ENCODE results near the gene DNAJA1. TPM values are rescaled to one million over a fixed set of nuclear protein-coding genes. Genes with fewer than 3 reads are reported as not detected.

Gene DNAJA1
- polyA plus RNA-seq, 1 donor, result 145 TPM

- peak; percentile 33 to 54 for DNase-seq
- WGBS (ENCODE audit: insufficient coverage, low lambda C conversion rate), result 53% methylated on average over 6 of the region's 12 CpGs
- Histone ChIP-seq H3K27me3 (ENCODE audit: control insufficient read depth, insufficient read depth, low read length) (no peaks in the 10 kb centered on the region), H3K4me1 (ENCODE audit: control insufficient read depth, insufficient read depth, low read length) (peaks cover 5% of the 10 kb centered on the region), H3K9me3 (ENCODE audit: control insufficient read depth, low read depth, low read length) (no peaks in the 10 kb centered on the region), H3K27ac (ENCODE audit: low read length) (peak overlapping the region; percentile 61), H3K36me3 (ENCODE audit: control insufficient read depth, insufficient read depth, low read length) (peaks cover 23% of the 10 kb centered on the region), H3K4me3 (ENCODE audit: low read length) (peak overlapping the region; percentile 57)
These were observed 19.7 kb downstream of the DNAJA1 start for GRCh38 chr9:33044677-33045282.

- Histone ChIP-seq H3K27ac (ENCODE audit: low read length) (no peak overlapping the region), H3K4me1 (ENCODE audit: control insufficient read depth, insufficient read depth, low read length) (peaks cover 5% of the 10 kb centered on the region), H3K27me3 (ENCODE audit: control insufficient read depth, insufficient read depth, low read length) (no peaks in the 10 kb centered on the region), H3K4me3 (ENCODE audit: low read length) (no peak overlapping the region), H3K36me3 (ENCODE audit: control insufficient read depth, insufficient read depth, low read length) (peaks cover 16% of the 10 kb centered on the region), H3K9me3 (ENCODE audit: control insufficient read depth, low read depth, low read length) (no peaks in the 10 kb centered on the region)
- no CpG with 5 or more reads among the region's 1 CpG for WGBS (ENCODE audit: insufficient coverage, low lambda C conversion rate)
- DNase-seq, result no peak
These were observed 21.0 kb downstream of the DNAJA1 start for GRCh38 chr9:33046061-33046460.

- DNase-seq, result peak; percentile 40 to 78
- WGBS (ENCODE audit: insufficient coverage, low lambda C conversion rate), result no CpG with 5 or more reads among the region's 2 CpGs
- Histone ChIP-seq H3K27me3 (ENCODE audit: control insufficient read depth, insufficient read depth, low read length) (no peaks in the 10 kb centered on the region), H3K4me1 (ENCODE audit: control insufficient read depth, insufficient read depth, low read length) (peaks cover 5% of the 10 kb centered on the region), H3K9me3 (ENCODE audit: control insufficient read depth, low read depth, low read length) (no peaks in the 10 kb centered on the region), H3K36me3 (ENCODE audit: control insufficient read depth, insufficient read depth, low read length) (peaks cover 26% of the 10 kb centered on the region), H3K4me3 (ENCODE audit: low read length) (no peak overlapping the region), H3K27ac (ENCODE audit: low read length) (peak overlapping the region; percentile 44)
These were observed 23.0 kb downstream of the DNAJA1 start for GRCh38 chr9:33048054-33048465.

- H3K36me3 ChIP-seq (ENCODE audit: control insufficient read depth, insufficient read depth, low read length), result peaks cover 41% of the 10 kb centered on the region
- WGBS (ENCODE audit: insufficient coverage, low lambda C conversion rate), result no CpG with 5 or more reads among the region's 2 CpGs
These were observed 24.7 kb downstream of the DNAJA1 start for GRCh38 chr9:33049680-33050361.

GRCh38 chr9:33051144-33051543, 26.1 kb downstream of the DNAJA1 start:
- H3K27me3 ChIP-seq (ENCODE audit: control insufficient read depth, insufficient read depth, low read length), result no peaks in the 10 kb centered on the region
- H3K9me3 ChIP-seq (ENCODE audit: control insufficient read depth, low read depth, low read length), result no peaks in the 10 kb centered on the region
- 100% methylated on average over 2 of the region's 4 CpGs for WGBS (ENCODE audit: insufficient coverage, low lambda C conversion rate)
- no peak for DNase-seq
- no peak overlapping the region for H3K27ac ChIP-seq (ENCODE audit: low read length)
- H3K36me3 ChIP-seq (ENCODE audit: control insufficient read depth, insufficient read depth, low read length), result peaks cover 50% of the 10 kb centered on the region
- H3K4me3 ChIP-seq (ENCODE audit: low read length), result no peak overlapping the region
- peaks cover 3% of the 10 kb centered on the region for H3K4me1 ChIP-seq (ENCODE audit: control insufficient read depth, insufficient read depth, low read length)

More at GRCh38 chr9:33049680-33050361, 24.7 kb downstream of the DNAJA1 start:
- peaks cover 3% of the 10 kb centered on the region for H3K4me1 ChIP-seq (ENCODE audit: control insufficient read depth, insufficient read depth, low read length)
- H3K9me3 ChIP-seq (ENCODE audit: control insufficient read depth, low read depth, low read length), result no peaks in the 10 kb centered on the region
- DNase-seq, result no peak
- H3K4me3 ChIP-seq (ENCODE audit: low read length), result no peak overlapping the region
- H3K27me3 ChIP-seq (ENCODE audit: control insufficient read depth, insufficient read depth, low read length), result no peaks in the 10 kb centered on the region
- H3K27ac ChIP-seq (ENCODE audit: low read length), result no peak overlapping the region

GRCh38 chr9:33065157-33066076, 40.3 kb downstream of the DNAJA1 start:
- WGBS (ENCODE audit: insufficient coverage, low lambda C conversion rate), result 80% methylated on average over 1 of the region's 5 CpGs
- H3K4me1 ChIP-seq (ENCODE audit: control insufficient read depth, insufficient read depth, low read length), result no peaks in the 10 kb centered on the region
- H3K27me3 ChIP-seq (ENCODE audit: control insufficient read depth, insufficient read depth, low read length), result no peaks in the 10 kb centered on the region
- H3K36me3 ChIP-seq (ENCODE audit: control insufficient read depth, insufficient read depth, low read length), result peaks cover 64% of the 10 kb centered on the region
- DNase-seq, result no peak
- no peak overlapping the region for H3K27ac ChIP-seq (ENCODE audit: low read length)
- H3K4me3 ChIP-seq (ENCODE audit: low read length), result no peak overlapping the region
- H3K9me3 ChIP-seq (ENCODE audit: control insufficient read depth, low read depth, low read length), result no peaks in the 10 kb centered on the region

- Histone ChIP-seq H3K9me3 (ENCODE audit: control insufficient read depth, low read depth, low read length) (no peaks in the 10 kb centered on the region), H3K4me3 (ENCODE audit: low read length) (no peak overlapping the region), H3K36me3 (ENCODE audit: control insufficient read depth, insufficient read depth, low read length) (peaks cover 68% of the 10 kb centered on the region), H3K27ac (ENCODE audit: low read length) (no peak overlapping the region), H3K27me3 (ENCODE audit: control insufficient read depth, insufficient read depth, low read length) (no peaks in the 10 kb centered on the region), H3K4me1 (ENCODE audit: control insufficient read depth, insufficient read depth, low read length) (no peaks in the 10 kb centered on the region)
- WGBS (ENCODE audit: insufficient coverage, low lambda C conversion rate), result 100% methylated on average over 1 of the region's 1 CpG
- no peak for DNase-seq
These were observed 43.9 kb downstream of the DNAJA1 start for GRCh38 chr9:33068991-33069390.

GRCh38 chr9:33076046-33077004, 51.3 kb downstream of the DNAJA1 start, which contains the start of gene SMU1:
SMU1 (minus strand) TSS chr9:33076674; CDS start chr9:33076608, 66 bp downstream.
- peaks cover 21% of the 10 kb centered on the region for H3K36me3 ChIP-seq (ENCODE audit: control insufficient read depth, insufficient read depth, low read length)
- no peaks in the 10 kb centered on the region for H3K27me3 ChIP-seq (ENCODE audit: control insufficient read depth, insufficient read depth, low read length)
- H3K4me1 ChIP-seq (ENCODE audit: control insufficient read depth, insufficient read depth, low read length), result no peaks in the 10 kb centered on the region
- WGBS (ENCODE audit: insufficient coverage, low lambda C conversion rate), result 0% methylated on average over 1 of the region's 53 CpGs
- peak within 1 kb of the TSS; percentile 86 for H3K4me3 ChIP-seq (ENCODE audit: low read length)
- H3K27ac ChIP-seq (ENCODE audit: low read length), result peak within 1 kb of the TSS; percentile 87
- peaks cover 3% of the 10 kb centered on the region for H3K9me3 ChIP-seq (ENCODE audit: control insufficient read depth, low read depth, low read length)
- peak; percentile 98 for DNase-seq

GRCh38 chr9:33080534-33080933, 55.5 kb downstream of the DNAJA1 start:
- Histone ChIP-seq H3K27me3 (ENCODE audit: control insufficient read depth, insufficient read depth, low read length) (no peaks in the 10 kb centered on the region), H3K9me3 (ENCODE audit: control insufficient read depth, low read depth, low read length) (peaks cover 3% of the 10 kb centered on the region), H3K4me3 (ENCODE audit: low read length) (no peak overlapping the region), H3K36me3 (ENCODE audit: control insufficient read depth, insufficient read depth, low read length) (no peaks in the 10 kb centered on the region), H3K4me1 (ENCODE audit: control insufficient read depth, insufficient read depth, low read length) (no peaks in the 10 kb centered on the region), H3K27ac (ENCODE audit: low read length) (no peak overlapping the region)
- 71% methylated on average over 1 of the region's 6 CpGs for WGBS (ENCODE audit: insufficient coverage, low lambda C conversion rate)
- DNase-seq, result no peak

Measured in large intestine (tissue), 3 donors.